Mesodermal cell (in vitro differentiated cells): ENCODE measurements around the gene ABR.

Experiments
- H3K27ac ChIP-seq: 2 replicates; pipeline ENCODE4 v1.7.0; 2013; ENCODE audit warnings: mild to moderate bottlenecking, low read depth, low read length, moderate library complexity; ENCODE audit not compliant: severe bottlenecking
- H3K36me3 ChIP-seq: 2 replicates; pipeline ENCODE4 v1.7.1; 2013; ENCODE audit warnings: mild to moderate bottlenecking, low read length, moderate library complexity; ENCODE audit not compliant: control insufficient read depth, insufficient read depth
- H3K4me1 ChIP-seq: one replicate; pipeline ENCODE4 v1.7.1; 2013; ENCODE audit warnings: mild to moderate bottlenecking, low read length; ENCODE audit not compliant: insufficient read depth, control insufficient read depth, poor library complexity, severe bottlenecking
- H3K4me3 ChIP-seq: 2 replicates; pipeline ENCODE4 v1.7.0; 2013; ENCODE audit warnings: low read length, control low read depth, mild to moderate bottlenecking; ENCODE audit not compliant: insufficient read depth, poor library complexity, severe bottlenecking; ENCODE audit errors: extremely low read depth
- H3K9me3 ChIP-seq: 2 replicates; pipeline ENCODE4 v1.7.1; 2013; ENCODE audit warnings: mild to moderate bottlenecking, low read length, moderate library complexity; ENCODE audit not compliant: control insufficient read depth
- WGBS, 2 experiments: methylation state at CpG; one replicate each; pipeline ENCODE4 v1.1.5; 2013; ENCODE audit warnings: missing lambda C conversion rate in 2 of 2; ENCODE audit not compliant: insufficient coverage in 2 of 2; 5-methylcytosine and 5-hydroxymethylcytosine counted together

ABR gene

GRCh38 chr17:1034652-1035210, 145.1 kb downstream of the ABR start:
- no peak overlapping the region for H3K27ac ChIP-seq
- no peaks in the 10 kb centered on the region for H3K9me3 ChIP-seq
- H3K4me1 ChIP-seq = peaks cover 27% of the 10 kb centered on the region
- no peak overlapping the region for H3K4me3 ChIP-seq
- WGBS, 2 experiments = 84 to 92% methylated on average over 13 to 20 of the region's 20 CpGs
- peaks cover 9% of the 10 kb centered on the region for H3K36me3 ChIP-seq

- Histone ChIP-seq H3K4me1 (peaks cover 24% of the 10 kb centered on the region), H3K27ac (no peak overlapping the region), H3K9me3 (no peaks in the 10 kb centered on the region), H3K4me3 (no peak overlapping the region), H3K36me3 (peaks cover 9% of the 10 kb centered on the region)
- 88 to 96% methylated on average over 8 to 9 of the region's 11 CpGs for WGBS, 2 experiments
Measured at GRCh38 chr17:1033503-1033902, 146.3 kb downstream of the ABR start.

GRCh38 chr17:1032391-1032790, 147.4 kb downstream of the ABR start:
- WGBS, 2 experiments = 48 to 52% methylated on average over 20 to 27 of the region's 27 CpGs
- Histone ChIP-seq H3K9me3 (no peaks in the 10 kb centered on the region), H3K4me3 (no peak overlapping the region)

GRCh38 chr17:1031711-1032110, 148.1 kb downstream of the ABR start:
- Histone ChIP-seq H3K4me3 (no peak overlapping the region), H3K9me3 (no peaks in the 10 kb centered on the region), H3K4me1 (peaks cover 21% of the 10 kb centered on the region), H3K27ac (no peak overlapping the region), H3K36me3 (peaks cover 6% of the 10 kb centered on the region)
- WGBS, 2 experiments = 0% methylated on average over 3 to 12 of the region's 35 CpGs

More at GRCh38 chr17:1032391-1032790, 147.4 kb downstream of the ABR start:
- peaks cover 21% of the 10 kb centered on the region for H3K4me1 ChIP-seq
- peaks cover 6% of the 10 kb centered on the region for H3K36me3 ChIP-seq
- H3K27ac ChIP-seq = no peak overlapping the region

GRCh38 chr17:1030684-1031532, 148.9 kb downstream of the ABR start:
- WGBS, 2 experiments = 52 to 64% methylated on average over 28 to 37 of the region's 45 CpGs
- no peak overlapping the region for H3K27ac ChIP-seq
- H3K36me3 ChIP-seq = peaks cover 6% of the 10 kb centered on the region
- peaks cover 14% of the 10 kb centered on the region for H3K4me1 ChIP-seq
- no peak overlapping the region for H3K4me3 ChIP-seq
- H3K9me3 ChIP-seq = no peaks in the 10 kb centered on the region

GRCh38 chr17:1029922-1030644, 149.7 kb downstream of the ABR start:
- Histone ChIP-seq H3K36me3 (peaks cover 8% of the 10 kb centered on the region), H3K4me1 (peaks cover 14% of the 10 kb centered on the region), H3K9me3 (no peaks in the 10 kb centered on the region), H3K27ac (no peak overlapping the region), H3K4me3 (no peak overlapping the region)
- 92% methylated on average over 18 to 19 of the region's 20 CpGs for WGBS, 2 experiments

GRCh38 chr17:1029196-1029921, 150.4 kb downstream of the ABR start:
- H3K4me3 ChIP-seq = no peak overlapping the region
- H3K9me3 ChIP-seq = no peaks in the 10 kb centered on the region
- H3K4me1 ChIP-seq = peaks cover 14% of the 10 kb centered on the region
- no peak overlapping the region for H3K27ac ChIP-seq
- 80 to 82% methylated on average over 16 to 25 of the region's 30 CpGs for WGBS, 2 experiments
- peaks cover 8% of the 10 kb centered on the region for H3K36me3 ChIP-seq

GRCh38 chr17:1027044-1027443, 152.7 kb downstream of the ABR start:
- H3K4me1 ChIP-seq = peaks cover 12% of the 10 kb centered on the region
- no peak overlapping the region for H3K27ac ChIP-seq
- H3K36me3 ChIP-seq = peaks cover 2% of the 10 kb centered on the region
- no peaks in the 10 kb centered on the region for H3K9me3 ChIP-seq
- no peak overlapping the region for H3K4me3 ChIP-seq
- WGBS, 2 experiments = 95 to 98% methylated on average over 5 to 6 of the region's 9 CpGs

GRCh38 chr17:1026599-1026975, 153.2 kb downstream of the ABR start:
- no peak overlapping the region for H3K27ac ChIP-seq
- no peak overlapping the region for H3K4me3 ChIP-seq
- 92 to 93% methylated on average over 7 to 10 of the region's 10 CpGs for WGBS, 2 experiments
- H3K4me1 ChIP-seq = peaks cover 9% of the 10 kb centered on the region
- H3K9me3 ChIP-seq = no peaks in the 10 kb centered on the region
- peaks cover 2% of the 10 kb centered on the region for H3K36me3 ChIP-seq
